K562 (cell line): ENCODE data around the gene CTSD. TPM values are rescaled to one million over a fixed set of nuclear protein-coding genes. Genes with fewer than 3 reads are reported as not detected.

Experiments
- HINFP ChIP-seq: fragments of 450-650 bp; conservative IDR thresholded peaks from 2 replicates; pipeline ENCODE4 v1.6.1; 2016; ENCODE audit warnings: missing genetic modification characterization, low read depth, mild to moderate bottlenecking, control low read depth, missing compliant biosample characterization
- HMGN3 ChIP-seq: IDR thresholded peaks from 2 replicates; pipeline ENCODE4 v1.6.1; 2011; ENCODE audit warnings: borderline replicate concordance, low read depth, mild to moderate bottlenecking, mixed read lengths, low read length; ENCODE audit not compliant: insufficient read length; ENCODE audit errors: extremely low read depth
- NUFIP1 ChIP-seq: fragments of 450-650 bp; IDR thresholded peaks from 2 replicates; pipeline ENCODE4 v1.6.1; 2018; ENCODE audit not compliant: partially characterized antibody
- ZNF407 ChIP-seq: fragments of 450-650 bp; IDR thresholded peaks from 2 replicates; pipeline ENCODE4 v1.6.1; 2016; ENCODE audit warnings: low read depth
- polyA plus RNA-seq, 8 experiments: library from polyadenylated mRNA; depleted of rRNA in 4 of 8; stranded (reverse) in 5 of 8; unstranded in 3 of 8; fragments of >200 nt; fragmentation: Nextera tagmentation in 2 of 8; fragmentation: Illumina TruSeq in 1 of 8; extraction: Ambion mirVana in 2 of 8; extraction: Trizol in 1 of 8; gene quantifications; 2 replicates each; pipeline versions ENCODE4 v1.2.1 to v1.2.3, GENCODE V29; 2011 to 2014; ENCODE audit warnings: inconsistent platforms in 1 of 8, missing spikeins in 1 of 8
- total RNA-seq, 7 experiments: library from RNA; depleted of rRNA in 6 of 7; stranded (reverse); fragments of >200 nt in 6 of 7; fragmentation: Illumina TruSeq in 2 of 7; extraction: Trizol in 2 of 7; gene quantifications; 2 replicates each; pipeline versions ENCODE4 v1.2.1 to v1.2.3, GENCODE V29; 2011 to 2021; ENCODE audit warnings: low replicate concordance in 1 of 7
- TF ChIP-seq, protein P1 (sequence below): sonication (generic); formaldehyde crosslinking; IDR thresholded peaks from 2 replicates; pipeline ENCODE4 v1.8.1; 2023; ENCODE audit warnings: missing genetic modification reagents, mild to moderate bottlenecking, borderline replicate concordance
- TF ChIP-seq, protein P2 (sequence below): fragments of 450-650 bp; IDR thresholded peaks from 2 replicates; pipeline ENCODE4 v1.6.1; 2018; ENCODE audit warnings: mild to moderate bottlenecking, low read depth; ENCODE audit not compliant: partially characterized antibody

Gene CTSD
- total and polyA plus RNA-seq, 9 of the 15 experiments (the other 6 are each of a cell fraction or from before 2014, with no cell fraction given) = 1.0 to 112 (median 40.9) TPM

DNA sequence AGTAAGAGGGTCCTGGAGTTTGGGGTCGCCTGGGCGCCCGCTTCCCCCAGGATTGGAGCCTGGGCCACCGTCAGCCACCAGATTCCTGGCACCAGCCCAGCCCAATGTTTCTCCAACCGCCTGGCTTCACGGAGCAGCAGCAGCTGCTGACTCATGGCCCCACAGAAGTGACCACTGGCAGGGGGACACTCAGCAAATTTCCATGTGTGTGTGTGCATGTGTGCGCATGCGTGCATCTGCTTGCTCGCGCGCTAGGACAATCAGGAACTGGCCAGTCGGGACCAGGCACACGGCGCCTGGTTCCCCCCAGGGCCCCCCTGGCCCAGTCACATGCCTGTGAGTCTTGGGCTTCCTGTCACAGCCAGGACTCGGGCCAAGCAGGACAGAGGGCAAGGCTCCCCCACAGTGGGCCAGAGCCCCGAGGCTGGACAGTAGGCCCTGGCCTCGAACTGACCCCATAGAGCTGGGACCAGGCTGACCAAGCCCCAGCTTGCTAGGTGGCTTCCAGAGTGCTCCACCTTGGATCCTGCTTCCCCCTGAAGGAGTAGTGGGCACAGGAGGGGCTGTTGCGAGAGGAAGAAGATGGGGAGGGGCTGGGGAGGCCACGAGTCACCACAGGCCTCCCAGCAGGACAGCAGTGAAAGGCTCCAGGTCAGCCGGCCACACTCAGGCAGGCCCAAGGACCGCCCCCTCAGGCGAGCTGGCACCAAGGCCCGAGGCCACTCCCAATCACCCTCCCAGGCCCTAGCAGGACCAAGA is 3.2 kb downstream of the CTSD start (continued):
- TF ChIP-seq HMGN3 = no peak
- TF ChIP-seq HINFP (tag) = no peak
- no peak for TF ChIP-seq NUFIP1
- TF ChIP-seq, protein P1, sequence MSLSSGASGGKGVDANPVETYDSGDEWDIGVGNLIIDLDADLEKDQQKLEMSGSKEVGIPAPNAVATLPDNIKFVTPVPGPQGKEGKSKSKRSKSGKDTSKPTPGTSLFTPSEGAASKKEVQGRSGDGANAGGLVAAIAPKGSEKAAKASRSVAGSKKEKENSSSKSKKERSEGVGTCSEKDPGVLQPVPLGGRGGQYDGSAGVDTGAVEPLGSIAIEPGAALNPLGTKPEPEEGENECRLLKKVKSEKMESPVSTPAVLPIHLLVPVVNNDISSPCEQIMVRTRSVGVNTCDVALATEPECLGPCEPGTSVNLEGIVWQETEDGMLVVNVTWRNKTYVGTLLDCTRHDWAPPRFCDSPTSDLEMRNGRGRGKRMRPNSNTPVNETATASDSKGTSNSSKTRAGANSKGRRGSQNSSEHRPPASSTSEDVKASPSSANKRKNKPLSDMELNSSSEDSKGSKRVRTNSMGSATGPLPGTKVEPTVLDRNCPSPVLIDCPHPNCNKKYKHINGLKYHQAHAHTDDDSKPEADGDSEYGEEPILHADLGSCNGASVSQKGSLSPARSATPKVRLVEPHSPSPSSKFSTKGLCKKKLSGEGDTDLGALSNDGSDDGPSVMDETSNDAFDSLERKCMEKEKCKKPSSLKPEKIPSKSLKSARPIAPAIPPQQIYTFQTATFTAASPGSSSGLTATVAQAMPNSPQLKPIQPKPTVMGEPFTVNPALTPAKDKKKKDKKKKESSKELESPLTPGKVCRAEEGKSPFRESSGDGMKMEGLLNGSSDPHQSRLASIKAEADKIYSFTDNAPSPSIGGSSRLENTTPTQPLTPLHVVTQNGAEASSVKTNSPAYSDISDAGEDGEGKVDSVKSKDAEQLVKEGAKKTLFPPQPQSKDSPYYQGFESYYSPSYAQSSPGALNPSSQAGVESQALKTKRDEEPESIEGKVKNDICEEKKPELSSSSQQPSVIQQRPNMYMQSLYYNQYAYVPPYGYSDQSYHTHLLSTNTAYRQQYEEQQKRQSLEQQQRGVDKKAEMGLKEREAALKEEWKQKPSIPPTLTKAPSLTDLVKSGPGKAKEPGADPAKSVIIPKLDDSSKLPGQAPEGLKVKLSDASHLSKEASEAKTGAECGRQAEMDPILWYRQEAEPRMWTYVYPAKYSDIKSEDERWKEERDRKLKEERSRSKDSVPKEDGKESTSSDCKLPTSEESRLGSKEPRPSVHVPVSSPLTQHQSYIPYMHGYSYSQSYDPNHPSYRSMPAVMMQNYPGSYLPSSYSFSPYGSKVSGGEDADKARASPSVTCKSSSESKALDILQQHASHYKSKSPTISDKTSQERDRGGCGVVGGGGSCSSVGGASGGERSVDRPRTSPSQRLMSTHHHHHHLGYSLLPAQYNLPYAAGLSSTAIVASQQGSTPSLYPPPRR (CRISPR knock-in tag) = no peak
- TF ChIP-seq, protein P2, sequence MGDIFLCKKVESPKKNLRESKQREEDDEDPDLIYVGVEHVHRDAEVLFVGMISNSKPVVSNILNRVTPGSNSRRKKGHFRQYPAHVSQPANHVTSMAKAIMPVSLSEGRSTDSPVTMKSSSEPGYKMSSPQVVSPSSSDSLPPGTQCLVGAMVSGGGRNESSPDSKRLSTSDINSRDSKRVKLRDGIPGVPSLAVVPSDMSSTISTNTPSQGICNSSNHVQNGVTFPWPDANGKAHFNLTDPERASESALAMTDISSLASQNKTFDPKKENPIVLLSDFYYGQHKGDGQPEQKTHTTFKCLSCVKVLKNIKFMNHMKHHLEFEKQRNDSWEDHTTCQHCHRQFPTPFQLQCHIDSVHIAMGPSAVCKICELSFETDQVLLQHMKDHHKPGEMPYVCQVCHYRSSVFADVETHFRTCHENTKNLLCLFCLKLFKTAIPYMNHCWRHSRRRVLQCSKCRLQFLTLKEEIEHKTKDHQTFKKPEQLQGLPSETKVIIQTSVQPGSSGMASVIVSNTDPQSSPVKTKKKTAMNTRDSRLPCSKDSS = no peak
- no peak for TF ChIP-seq ZNF407
